Neural cell (in vitro differentiated cells): Measurements from ENCODE around the gene CHN1.

ENCODE experiments used
- EP300 ChIP-seq: fragments of 450-650 bp; conservative IDR thresholded peaks from 2 replicates; pipeline ENCODE4 v1.6.1; 2014; ENCODE audit warnings: antibody characterized with exemption, mild to moderate bottlenecking, moderate library complexity; ENCODE audit not compliant: poor library complexity, severe bottlenecking
- EZH2 ChIP-seq: fragments of 200-600, 300-800 bp; shearing (Covaris generic), sonication (generic); IDR thresholded peaks from 2 replicates; pipeline ENCODE4 v1.6.1; 2014; ENCODE audit warnings: antibody characterized with exemption, low read length, borderline replicate concordance, mild to moderate bottlenecking; ENCODE audit not compliant: insufficient read depth, poor library complexity, severe bottlenecking
- MXI1 ChIP-seq: fragments of 450-650 bp; conservative IDR thresholded peaks from 2 replicates; pipeline ENCODE4 v1.6.1; 2014; ENCODE audit warnings: antibody characterized with exemption, mild to moderate bottlenecking; ENCODE audit not compliant: poor library complexity, severe bottlenecking
- POLR2AphosphoS5 ChIP-seq: IDR thresholded peaks from 2 replicates; pipeline ENCODE4 v1.6.1; 2012
- RAD21 ChIP-seq: fragments of 450-650 bp; conservative IDR thresholded peaks from 2 replicates; pipeline ENCODE4 v1.6.1; 2014; ENCODE audit warnings: antibody characterized with exemption, mild to moderate bottlenecking, moderate library complexity
- SMC3 ChIP-seq: fragments of 450-650 bp; conservative IDR thresholded peaks from 2 replicates; pipeline ENCODE4 v1.6.1; 2014; ENCODE audit warnings: antibody characterized with exemption, mild to moderate bottlenecking, moderate library complexity; ENCODE audit not compliant: poor library complexity
- TAF1 ChIP-seq: IDR thresholded peaks from 2 replicates; pipeline ENCODE4 v1.6.1; 2012; ENCODE audit warnings: low read depth
- TF ChIP-seq, protein P1 (sequence below): fragments of 450-650 bp; IDR thresholded peaks from 2 replicates; pipeline ENCODE4 v1.5.1; 2014; ENCODE audit warnings: antibody characterized with exemption, mild to moderate bottlenecking, moderate library complexity; ENCODE audit not compliant: poor library complexity, severe bottlenecking
- TF ChIP-seq, protein P2 (sequence below): IDR thresholded peaks from 2 replicates; pipeline ENCODE4 v1.6.1; 2012; ENCODE audit warnings: borderline replicate concordance

DNA sequence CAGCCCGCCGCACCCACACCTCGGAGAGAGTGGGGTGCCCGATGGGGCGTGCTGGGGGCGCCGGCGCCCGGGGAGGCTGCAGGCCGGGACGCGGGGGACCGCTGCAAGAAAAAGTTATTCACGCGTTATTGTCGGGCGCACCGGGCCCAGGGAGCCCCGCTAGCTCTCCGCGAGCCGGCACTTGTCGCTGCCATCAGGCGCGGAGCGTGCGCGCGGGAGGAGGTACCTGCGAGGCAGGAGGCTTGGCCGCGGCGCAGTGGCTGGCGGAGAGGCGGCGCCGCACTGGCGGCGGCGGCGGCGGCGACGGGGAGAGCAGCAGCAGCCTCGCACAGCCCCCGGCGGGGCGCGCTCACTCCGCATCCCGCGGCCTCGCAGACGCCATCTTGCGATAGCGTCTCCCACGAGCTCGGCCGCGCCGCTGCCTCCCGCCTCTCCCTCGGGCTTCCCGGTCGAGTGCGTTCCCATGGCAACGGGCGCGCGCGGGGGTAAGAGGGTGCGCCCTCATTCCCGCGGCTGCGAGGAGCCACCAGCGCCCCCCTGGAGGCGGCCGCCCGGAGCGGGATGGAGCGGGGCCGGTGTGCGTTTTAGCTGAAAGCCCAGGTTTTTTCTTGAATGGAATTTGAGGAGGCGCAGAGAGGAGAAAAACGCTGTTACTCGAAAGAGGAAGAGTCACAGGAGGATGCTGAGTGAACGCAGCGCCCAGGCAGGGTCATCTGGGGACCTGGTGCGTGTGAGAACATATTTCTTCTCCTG is at the start of gene CHN1:
- TF ChIP-seq, protein P1, sequence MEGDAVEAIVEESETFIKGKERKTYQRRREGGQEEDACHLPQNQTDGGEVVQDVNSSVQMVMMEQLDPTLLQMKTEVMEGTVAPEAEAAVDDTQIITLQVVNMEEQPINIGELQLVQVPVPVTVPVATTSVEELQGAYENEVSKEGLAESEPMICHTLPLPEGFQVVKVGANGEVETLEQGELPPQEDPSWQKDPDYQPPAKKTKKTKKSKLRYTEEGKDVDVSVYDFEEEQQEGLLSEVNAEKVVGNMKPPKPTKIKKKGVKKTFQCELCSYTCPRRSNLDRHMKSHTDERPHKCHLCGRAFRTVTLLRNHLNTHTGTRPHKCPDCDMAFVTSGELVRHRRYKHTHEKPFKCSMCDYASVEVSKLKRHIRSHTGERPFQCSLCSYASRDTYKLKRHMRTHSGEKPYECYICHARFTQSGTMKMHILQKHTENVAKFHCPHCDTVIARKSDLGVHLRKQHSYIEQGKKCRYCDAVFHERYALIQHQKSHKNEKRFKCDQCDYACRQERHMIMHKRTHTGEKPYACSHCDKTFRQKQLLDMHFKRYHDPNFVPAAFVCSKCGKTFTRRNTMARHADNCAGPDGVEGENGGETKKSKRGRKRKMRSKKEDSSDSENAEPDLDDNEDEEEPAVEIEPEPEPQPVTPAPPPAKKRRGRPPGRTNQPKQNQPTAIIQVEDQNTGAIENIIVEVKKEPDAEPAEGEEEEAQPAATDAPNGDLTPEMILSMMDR: peak; percentile 69
- peak; percentile 57 for TF ChIP-seq SMC3
- TF ChIP-seq, protein P2, sequence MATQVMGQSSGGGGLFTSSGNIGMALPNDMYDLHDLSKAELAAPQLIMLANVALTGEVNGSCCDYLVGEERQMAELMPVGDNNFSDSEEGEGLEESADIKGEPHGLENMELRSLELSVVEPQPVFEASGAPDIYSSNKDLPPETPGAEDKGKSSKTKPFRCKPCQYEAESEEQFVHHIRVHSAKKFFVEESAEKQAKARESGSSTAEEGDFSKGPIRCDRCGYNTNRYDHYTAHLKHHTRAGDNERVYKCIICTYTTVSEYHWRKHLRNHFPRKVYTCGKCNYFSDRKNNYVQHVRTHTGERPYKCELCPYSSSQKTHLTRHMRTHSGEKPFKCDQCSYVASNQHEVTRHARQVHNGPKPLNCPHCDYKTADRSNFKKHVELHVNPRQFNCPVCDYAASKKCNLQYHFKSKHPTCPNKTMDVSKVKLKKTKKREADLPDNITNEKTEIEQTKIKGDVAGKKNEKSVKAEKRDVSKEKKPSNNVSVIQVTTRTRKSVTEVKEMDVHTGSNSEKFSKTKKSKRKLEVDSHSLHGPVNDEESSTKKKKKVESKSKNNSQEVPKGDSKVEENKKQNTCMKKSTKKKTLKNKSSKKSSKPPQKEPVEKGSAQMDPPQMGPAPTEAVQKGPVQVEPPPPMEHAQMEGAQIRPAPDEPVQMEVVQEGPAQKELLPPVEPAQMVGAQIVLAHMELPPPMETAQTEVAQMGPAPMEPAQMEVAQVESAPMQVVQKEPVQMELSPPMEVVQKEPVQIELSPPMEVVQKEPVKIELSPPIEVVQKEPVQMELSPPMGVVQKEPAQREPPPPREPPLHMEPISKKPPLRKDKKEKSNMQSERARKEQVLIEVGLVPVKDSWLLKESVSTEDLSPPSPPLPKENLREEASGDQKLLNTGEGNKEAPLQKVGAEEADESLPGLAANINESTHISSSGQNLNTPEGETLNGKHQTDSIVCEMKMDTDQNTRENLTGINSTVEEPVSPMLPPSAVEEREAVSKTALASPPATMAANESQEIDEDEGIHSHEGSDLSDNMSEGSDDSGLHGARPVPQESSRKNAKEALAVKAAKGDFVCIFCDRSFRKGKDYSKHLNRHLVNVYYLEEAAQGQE: peak; percentile 16
- TF ChIP-seq POLR2AphosphoS5: peak; percentile 75
- TF ChIP-seq MXI1: peak; percentile 91
- TF ChIP-seq EZH2: no peak
- peak; percentile 78 for TF ChIP-seq EP300
- TF ChIP-seq TAF1: peak; percentile 90
- peak; percentile 57 for TF ChIP-seq RAD21
